Left lung (tissue), 10 donors: ENCODE measurements around the gene OSBPL3. TPM values are rescaled to one million over a fixed set of nuclear protein-coding genes. Genes with fewer than 3 reads are reported as not detected.

Source experiments
- ATAC-seq: fragments of 200-7000 bp; cut with Tn5 transposase; one replicate; pipeline ENCODE4 v1.9.1; 2020; ENCODE audit warnings: moderate library complexity
- DNase-seq, 4 donors: peaks; one replicate each; pipeline ENCODE4 v3.0.0-alpha.2; 2013 to 2020
- H3K27ac ChIP-seq, 2 donors: fragments of 200-600 bp; sonication (generic) in 1 of 2; one replicate each; pipeline versions ENCODE4 v1.5.0 to v1.8.0; 2020 to 2021
- H3K27me3 ChIP-seq, 2 donors: fragments of 200-600 bp; sonication (generic) in 1 of 2; one replicate each; pipeline versions ENCODE4 v1.5.0 to v1.8.0; 2020 to 2021
- H3K36me3 ChIP-seq, 2 donors: fragments of 200-600 bp; sonication (generic) in 1 of 2; one replicate each; pipeline versions ENCODE4 v1.5.0 to v1.8.0; 2020 to 2021
- H3K4me1 ChIP-seq, 2 donors: fragments of 200-600 bp; one replicate each; pipeline ENCODE4 v1.8.0; 2021
- H3K4me3 ChIP-seq, 2 donors: fragments of 200-600 bp; sonication (generic) in 1 of 2; one replicate each; pipeline versions ENCODE4 v1.5.0 to v1.8.0; 2020 to 2021; ENCODE audit warnings: mild to moderate bottlenecking in 1 of 2
- H3K9me3 ChIP-seq, 2 donors: fragments of 200-600 bp; sonication (generic) in 1 of 2; one replicate each; pipeline versions ENCODE4 v1.5.0 to v1.8.0; 2020 to 2021
- CTCF ChIP-seq, 2 donors: fragments of 200-600 bp; sonication (generic) in 1 of 2; IDR thresholded peaks; one replicate each; pipeline versions ENCODE4 v1.5.0 to v1.8.0; 2021; ENCODE audit warnings: antibody characterized with exemption in 2 of 2
- intact Hi-C, 2 donors: fragments of 100-400 bp; cut with DNase I; formaldehyde crosslinking; loops; one replicate each; pipeline versions ENCODE4 v1.11.2 to v1.14.2; 2022
- polyA plus RNA-seq, 6 donors: library from polyadenylated mRNA; unstranded; fragments of 120-200 nt; gene quantifications; one replicate each; pipeline ENCODE4 v1.2.1, GENCODE V29; 2013; ENCODE audit not compliant: insufficient read length in 6 of 6
- total RNA-seq, 2 donors: library from RNA; stranded (reverse); fragmentation: NEBNext Ultra II Directional; extraction: Animal tissue kit (Norgen Biotek cat#: 25700); gene quantifications; one replicate each; pipeline ENCODE4 v1.2.1, GENCODE V29; 2021
- donor health status: DM: no; HTN: yes; CAD: no.
- donor health status: DM: no; HTN: no; CAD: no.

The OSBPL3 gene
- total and polyA plus RNA-seq, 8 donors, result 2.3 to 30.5 (median 3.3) TPM

- Histone ChIP-seq H3K9me3 (no peaks in the 10 kb centered on the region), H3K27ac (no peak overlapping the region), H3K4me1 (peaks cover 0 to 23% of the 10 kb centered on the region in 2 donors), H3K27me3 (no peaks in the 10 kb centered on the region), H3K4me3 (no peak overlapping the region), H3K36me3 (no peaks in the 10 kb centered on the region)
- intact Hi-C loops, result no loop called here
- ATAC-seq (peak; percentile 80), DNase-seq (peak in 2 of 4 donors; percentile 10 to 44)
- no peak for TF ChIP-seq CTCF (IDR thresholded peaks at IDR 0.05)
These were observed 13.9 kb downstream of the OSBPL3 start for GRCh38 chr7:24965831-24966708.

- H3K36me3 ChIP-seq, result no peaks in the 10 kb centered on the region
- peaks cover 0 to 23% of the 10 kb centered on the region in 2 donors for H3K4me1 ChIP-seq
- ATAC-seq (no peak), DNase-seq (no peak)
- no peak overlapping the region for H3K4me3 ChIP-seq
- no peak for TF ChIP-seq CTCF (IDR thresholded peaks at IDR 0.05)
- H3K27me3 ChIP-seq, result no peaks in the 10 kb centered on the region
- no peak overlapping the region for H3K27ac ChIP-seq
- intact Hi-C loops, result no loop called here
- H3K9me3 ChIP-seq, result no peaks in the 10 kb centered on the region
These were observed 15.8 kb downstream of the OSBPL3 start for GRCh38 chr7:24964191-24964590.

- H3K27me3 ChIP-seq, result no peaks in the 10 kb centered on the region
- H3K36me3 ChIP-seq, result no peaks in the 10 kb centered on the region
- TF ChIP-seq CTCF (IDR thresholded peaks at IDR 0.05), result no peak
- intact Hi-C loops, result no loop called here
- DNase-seq, result peak in 2 of 4 donors; percentile 5 to 76
- H3K9me3 ChIP-seq, result no peaks in the 10 kb centered on the region
- H3K4me1 ChIP-seq, result peaks cover 0 to 23% of the 10 kb centered on the region in 2 donors
- peak; percentile 59 for ATAC-seq
- H3K4me3 ChIP-seq, result no peak overlapping the region
- peak overlapping the region; percentile 21 to 60 for H3K27ac ChIP-seq
These were observed 16.8 kb downstream of the OSBPL3 start for GRCh38 chr7:24963218-24963617.

- no peak for TF ChIP-seq CTCF (IDR thresholded peaks at IDR 0.05)
- peak overlapping the region in 1 of 2 donors; percentile 60 for H3K27ac ChIP-seq
- no peak overlapping the region for H3K4me3 ChIP-seq
- no peak for DNase-seq
- intact Hi-C loops, result no loop called here
- H3K36me3 ChIP-seq, result no peaks in the 10 kb centered on the region
- H3K4me1 ChIP-seq, result peaks cover 0 to 23% of the 10 kb centered on the region in 2 donors
- no peaks in the 10 kb centered on the region for H3K27me3 ChIP-seq
- no peak for ATAC-seq
- no peaks in the 10 kb centered on the region for H3K9me3 ChIP-seq
These were observed 17.5 kb downstream of the OSBPL3 start for GRCh38 chr7:24962418-24962962.

- Histone ChIP-seq H3K4me3 (no peak overlapping the region), H3K4me1 (peaks cover 0 to 12% of the 10 kb centered on the region in 2 donors), H3K27me3 (no peaks in the 10 kb centered on the region), H3K9me3 (no peaks in the 10 kb centered on the region), H3K27ac (no peak overlapping the region), H3K36me3 (no peaks in the 10 kb centered on the region)
- ATAC-seq (no peak), DNase-seq (no peak)
- intact Hi-C loops, result no loop called here
- no peak for TF ChIP-seq CTCF (IDR thresholded peaks at IDR 0.05)
These were observed 20.1 kb downstream of the OSBPL3 start for GRCh38 chr7:24959735-24960485.
